Measurements from ENCODE around the gene ARHGAP18.

ARHGAP18 gene

DNA sequence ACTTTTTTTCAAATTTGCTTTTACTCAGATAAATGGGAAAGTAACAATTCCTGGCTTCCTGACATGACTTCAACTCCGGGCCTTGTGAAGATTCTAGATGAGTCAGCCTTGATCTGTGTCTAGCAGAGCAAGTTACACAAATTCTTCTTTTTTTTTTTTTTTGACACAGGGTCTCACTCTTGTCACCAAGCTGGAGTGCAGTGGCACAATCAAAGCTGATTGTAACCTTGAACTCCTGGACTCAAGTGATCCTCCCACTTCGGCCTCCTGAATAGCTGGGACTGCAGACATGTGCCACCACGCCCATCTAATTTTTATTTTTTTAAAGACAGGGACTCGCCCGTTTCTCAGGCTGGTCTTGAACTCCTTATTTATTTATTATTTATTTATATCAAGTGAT lies 7.3 kb upstream of the ARHGAP18 start:
- no peak for DNase-seq

DNA sequence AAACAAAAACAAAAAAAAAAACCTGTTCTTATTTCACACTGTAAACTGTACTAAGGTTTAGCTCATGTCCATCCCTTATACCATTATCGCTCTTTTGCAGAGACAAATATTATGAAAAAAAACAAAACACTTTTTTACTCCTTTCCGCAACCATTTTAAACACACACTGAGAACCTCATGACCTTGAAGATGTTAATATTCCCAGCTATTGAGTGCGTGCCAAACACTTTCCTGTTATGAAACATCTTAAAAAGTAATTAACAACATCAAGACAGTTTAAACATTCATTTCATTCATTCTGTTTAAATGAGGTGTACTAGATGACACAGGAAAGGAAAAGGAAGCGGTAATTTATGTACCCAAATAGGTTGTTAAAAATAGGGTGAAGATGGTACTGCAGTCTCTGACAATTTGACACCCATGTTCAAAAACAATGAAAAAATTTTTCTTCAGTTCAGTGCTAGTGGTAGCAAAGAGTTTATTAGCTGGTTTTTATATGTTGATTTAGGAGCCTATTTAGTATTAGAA lies 3.9 kb upstream of the ARHGAP18 start:
- no peak for DNase-seq

DNA sequence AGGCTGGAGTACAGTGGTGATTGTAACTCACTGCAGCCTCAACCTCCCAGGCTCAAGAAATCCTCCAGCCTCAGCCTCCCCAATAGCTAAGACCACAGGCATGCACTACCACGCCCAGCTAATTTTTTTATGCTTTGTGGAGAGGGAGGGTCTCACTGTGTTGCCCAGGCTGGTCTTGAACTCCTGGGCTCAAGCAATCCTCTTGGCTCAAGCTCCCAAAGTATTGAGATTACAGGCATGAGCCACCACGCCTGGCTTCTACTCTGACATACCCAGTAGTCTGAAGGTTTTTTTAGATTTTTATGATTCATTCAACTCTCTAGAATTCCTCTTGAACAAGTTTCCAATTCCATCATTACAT lies 1.3 kb upstream of the ARHGAP18 start:
- no peak for DNase-seq

DNA sequence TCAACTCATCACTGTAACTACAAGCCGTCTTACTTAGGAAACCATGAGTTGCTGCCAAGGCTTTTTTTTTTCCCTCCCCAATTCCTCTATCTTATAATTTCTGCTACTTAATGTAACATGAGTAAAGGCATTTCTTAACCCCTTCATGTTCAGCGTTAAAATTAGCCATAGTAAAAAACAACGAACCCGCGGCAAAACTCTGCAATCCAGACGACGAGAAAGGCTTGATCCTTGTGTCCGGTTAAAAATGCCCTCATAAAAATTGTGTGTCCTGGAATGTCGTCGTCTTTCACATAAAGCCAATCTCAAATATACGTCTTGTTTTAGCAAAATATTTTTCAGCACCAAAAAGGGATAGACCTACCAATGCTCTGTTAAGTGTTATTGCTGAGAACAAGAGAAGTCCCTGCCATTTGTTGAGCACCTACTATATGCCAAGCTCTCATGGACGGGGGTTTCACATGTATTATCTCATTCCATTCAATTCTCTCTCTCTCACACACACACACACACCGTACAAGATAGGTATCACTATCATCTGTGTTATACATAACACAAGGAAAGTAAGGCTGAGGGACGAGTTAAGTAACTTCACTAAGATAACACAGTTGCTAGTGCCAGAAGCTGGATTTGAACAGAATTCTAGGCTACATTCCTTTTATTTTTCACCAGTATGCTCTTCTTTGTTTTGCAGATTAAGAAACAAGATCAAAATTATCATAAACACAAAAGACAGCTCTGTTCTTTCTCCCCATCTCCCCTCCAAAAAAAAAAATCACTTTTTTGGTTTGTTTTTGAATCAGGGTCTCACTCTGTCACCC lies 683 bp upstream of the ARHGAP18 start:
- DNase-seq, result no peak

DNA sequence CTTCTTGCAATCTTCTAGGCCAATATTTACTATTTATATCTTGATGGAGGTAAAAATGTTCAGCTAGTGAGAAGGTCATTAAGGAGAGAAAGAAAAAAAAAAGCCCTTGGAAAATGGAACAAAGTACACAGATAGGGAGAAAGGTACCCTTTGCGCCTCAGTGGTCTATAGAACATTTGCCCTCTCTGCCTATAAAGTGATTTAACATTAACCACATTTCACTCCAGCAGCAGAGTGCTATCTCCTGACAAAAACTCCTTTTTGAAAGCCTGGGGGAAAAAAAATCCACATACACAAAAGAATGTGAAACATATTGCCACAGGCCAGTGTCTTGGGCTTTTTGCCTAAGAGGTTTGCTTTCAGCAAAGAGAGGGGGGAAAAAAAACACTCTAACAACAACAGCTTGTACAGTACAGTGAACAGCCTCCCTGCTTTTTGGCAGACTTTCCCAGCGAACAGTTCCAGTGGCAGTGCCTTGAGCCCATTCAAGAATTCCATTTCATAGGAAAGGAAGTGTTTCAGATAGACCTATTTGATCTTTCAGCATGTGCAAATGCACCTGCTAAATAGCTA lies 695 bp downstream of the ARHGAP18 start:
- DNase-seq, result no peak

DNA sequence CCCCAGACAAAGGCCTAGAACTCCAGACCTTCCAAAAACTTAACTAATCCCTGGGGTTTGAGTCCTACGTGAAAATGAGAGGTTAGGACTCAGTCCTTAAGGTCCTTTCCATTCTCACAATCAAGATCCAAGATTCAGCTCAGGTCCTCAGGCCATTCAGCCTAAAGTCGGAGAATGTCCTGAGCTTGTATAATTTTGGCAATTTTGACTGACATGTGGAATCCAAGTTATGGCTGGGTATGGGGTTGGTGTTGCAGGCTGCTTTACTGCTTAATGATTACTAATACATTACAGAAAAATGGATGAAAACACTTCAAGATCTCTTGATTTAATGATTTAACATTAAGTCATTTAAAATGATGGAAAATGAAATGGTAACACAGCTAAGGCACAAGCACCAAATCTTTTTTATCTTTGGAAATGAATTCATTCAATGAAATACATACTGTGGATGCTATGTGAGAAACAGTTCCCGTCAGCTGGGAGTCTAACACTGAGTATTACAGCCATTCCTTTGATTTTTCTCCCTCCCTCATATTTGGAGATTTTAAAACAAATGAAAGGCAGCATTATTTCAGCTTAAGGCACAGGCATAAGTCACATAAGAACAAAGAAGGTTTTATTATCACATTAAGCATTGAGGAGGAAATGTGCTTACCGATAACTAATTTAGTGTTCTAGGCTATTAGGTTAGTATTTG lies 1.3 kb downstream of the ARHGAP18 start:
- no peak for DNase-seq

DNA sequence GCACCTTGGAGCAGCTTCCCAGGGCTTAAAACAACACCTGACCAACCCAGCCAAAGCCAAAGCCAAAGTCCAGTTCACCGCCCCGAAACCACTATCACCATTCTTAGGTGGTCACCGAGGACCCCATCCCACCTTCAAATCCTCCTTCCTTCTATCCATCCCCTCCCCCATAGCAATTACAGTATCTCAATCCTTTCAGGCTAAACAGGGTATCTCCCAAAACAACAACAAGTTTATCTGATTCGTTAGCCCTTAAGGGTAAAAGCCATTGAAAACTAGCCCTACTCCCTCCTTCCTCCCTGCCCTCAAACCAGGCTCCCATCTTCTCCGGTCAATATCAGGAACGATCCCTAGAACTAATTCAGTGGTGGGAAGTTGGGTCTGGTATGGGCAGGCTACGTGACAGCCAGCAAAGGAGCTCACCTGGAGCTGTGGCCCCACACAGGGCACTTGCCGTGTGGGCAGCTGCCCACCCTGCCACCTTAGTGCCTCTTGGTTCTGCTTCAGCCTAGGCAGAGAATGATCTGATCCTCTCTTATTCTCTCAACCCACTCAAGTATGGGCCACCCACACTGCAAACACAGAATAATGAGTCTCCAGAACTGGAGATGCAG lies 2.0 kb downstream of the ARHGAP18 start:
- no peak for DNase-seq

DNA sequence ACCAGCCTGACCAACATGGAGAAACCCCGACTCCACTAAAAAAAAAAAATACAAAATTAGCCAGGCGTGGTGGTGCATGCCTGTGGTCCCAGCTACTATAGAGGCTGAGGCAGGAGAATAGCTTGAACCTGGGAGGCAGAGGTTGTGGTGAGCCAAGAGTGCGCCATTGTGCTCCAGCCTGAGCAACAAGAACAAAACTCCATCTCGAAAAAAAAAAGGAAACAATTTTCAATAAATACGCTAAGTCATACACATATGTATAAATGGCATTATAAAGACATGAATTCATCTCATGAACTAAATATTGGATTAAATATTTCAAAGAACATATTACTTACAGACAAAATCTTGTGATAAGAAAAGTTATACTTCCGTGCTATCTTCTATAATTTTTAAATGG lies 2.9 kb downstream of the ARHGAP18 start:
- DNase-seq, result no peak

DNA sequence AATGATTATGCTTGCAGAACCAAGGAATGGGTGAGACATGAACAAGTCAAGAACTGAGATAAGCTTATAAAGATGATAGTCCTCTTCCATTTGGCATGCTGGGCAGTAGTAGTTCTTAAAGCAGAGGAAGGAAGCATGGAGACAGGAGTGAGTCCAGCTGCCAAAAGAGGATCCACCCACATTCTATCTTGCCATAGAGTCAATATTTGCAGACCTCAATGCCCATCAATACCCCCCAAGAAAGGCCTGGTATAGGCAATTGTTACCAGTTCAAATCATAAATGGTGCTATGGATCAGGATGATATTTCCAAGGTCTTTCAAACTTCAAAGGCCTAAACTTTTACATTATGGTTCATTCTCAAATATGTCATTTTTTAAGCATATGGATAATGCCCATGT lies 4.8 kb downstream of the ARHGAP18 start:
- no peak for DNase-seq

DNA sequence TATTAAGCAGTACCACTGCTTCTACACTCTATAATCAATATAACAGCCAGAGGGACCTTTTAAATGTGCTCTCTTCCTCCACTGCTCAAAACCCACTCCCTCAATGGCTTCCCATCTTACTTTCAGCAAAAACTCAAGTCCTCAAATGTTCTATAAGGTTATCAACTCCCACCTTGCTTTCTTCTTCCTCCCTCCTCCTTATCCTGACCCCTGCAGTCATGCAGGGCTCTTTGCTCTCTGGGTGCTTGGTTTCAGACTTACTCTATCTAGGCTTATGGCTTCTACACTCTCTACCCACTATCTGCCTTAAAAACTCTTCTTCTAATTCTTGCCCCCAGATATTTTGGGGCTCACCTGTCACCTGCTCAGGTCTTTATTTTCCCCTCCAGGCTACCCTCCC lies 5.3 kb downstream of the ARHGAP18 start:
- DNase-seq, result no peak

DNA sequence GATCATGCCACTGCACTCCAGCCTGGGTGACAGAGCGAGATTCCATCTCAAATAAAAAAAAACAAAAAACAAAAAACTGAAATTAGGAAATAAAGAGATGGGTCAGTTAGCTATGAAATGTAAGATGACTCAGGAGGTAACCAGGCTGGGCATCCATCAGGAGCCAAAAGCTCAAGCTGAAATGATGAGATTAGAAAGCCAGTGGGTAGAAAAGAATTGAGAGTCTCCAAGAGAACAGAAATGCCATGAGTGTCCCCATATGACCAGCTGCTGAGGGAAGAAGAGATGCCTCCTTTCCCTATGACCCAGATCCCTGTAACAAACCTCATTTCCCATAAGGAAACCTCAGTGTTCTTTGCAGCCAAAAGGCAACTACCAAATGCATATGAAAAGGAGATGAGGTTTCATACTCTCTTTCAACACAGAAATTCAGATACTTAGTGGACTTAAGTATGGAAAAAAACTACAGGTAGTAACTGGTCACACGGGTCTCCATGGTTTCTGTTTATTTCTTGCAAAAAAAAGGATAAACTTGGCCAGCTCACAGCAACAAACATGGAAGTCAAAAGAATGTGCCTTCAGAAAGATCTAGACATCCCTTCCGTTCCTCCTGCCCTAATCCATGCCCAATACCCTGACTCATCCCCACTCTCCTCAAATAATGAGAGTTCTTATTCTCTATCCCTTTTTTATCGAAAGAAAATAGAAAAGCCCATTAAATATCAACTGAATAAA lies 8.1 kb downstream of the ARHGAP18 start:
- DNase-seq, result no peak

DNA sequence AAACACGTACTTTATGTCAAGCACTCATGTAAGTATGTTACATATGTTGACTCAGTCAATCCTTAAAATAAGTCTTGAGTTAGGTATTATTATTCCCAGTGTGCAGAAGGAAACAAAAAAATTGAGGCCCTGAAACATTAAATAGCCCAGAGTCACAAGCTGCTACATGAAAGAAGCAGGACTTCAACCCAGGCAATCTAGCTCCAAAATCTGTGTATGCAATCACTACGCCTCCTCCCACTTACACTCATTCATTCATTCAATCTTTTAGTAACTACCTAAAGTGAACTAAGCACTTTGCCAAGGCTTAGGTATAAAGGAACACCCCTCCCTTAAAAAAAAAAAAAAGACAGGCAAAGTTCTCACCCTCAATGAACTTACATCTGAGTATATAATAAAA lies 9.3 kb downstream of the ARHGAP18 start:
- no peak for DNase-seq

DNA sequence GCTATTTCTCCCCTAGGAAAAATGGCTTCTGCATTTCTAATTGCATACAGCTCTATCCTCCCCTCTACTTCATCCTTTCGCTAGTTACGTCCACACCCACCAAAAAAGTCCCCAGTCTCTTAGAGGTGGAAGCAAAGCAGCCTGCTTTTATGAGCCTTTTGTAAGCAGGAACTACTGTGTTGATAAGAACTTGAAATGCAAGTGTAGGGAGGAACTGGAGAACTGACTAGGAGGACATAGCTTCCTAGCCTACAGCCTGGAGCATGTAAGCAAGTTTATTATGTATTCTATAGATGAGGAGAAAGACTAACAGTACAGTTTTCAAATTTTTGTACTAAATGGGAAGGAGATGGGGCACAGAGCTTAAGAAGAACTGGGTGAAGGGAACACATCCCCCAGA lies 10.3 kb downstream of the ARHGAP18 start:
- DNase-seq, result peak; percentile 63

DNA sequence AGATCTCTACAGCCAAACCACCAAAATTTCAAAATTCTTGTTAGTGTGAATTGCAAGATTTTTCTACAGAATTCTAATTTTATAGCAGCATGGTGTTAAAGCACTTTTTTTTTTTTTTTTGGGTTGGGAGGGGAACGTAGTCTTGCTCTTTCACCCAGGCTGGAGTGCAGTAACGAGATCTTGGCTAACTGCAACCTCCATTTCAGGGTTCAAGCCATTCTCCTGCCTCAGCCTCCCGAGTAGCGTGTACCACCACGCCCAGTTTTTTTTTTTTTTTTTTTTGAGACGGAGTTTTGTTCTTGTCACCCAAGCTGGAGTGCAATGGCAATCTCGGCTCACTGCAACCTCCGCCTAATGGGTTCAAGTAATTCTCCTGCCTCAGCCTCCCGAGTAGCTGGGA lies 11.5 kb downstream of the ARHGAP18 start:
- DNase-seq, result no peak

DNA sequence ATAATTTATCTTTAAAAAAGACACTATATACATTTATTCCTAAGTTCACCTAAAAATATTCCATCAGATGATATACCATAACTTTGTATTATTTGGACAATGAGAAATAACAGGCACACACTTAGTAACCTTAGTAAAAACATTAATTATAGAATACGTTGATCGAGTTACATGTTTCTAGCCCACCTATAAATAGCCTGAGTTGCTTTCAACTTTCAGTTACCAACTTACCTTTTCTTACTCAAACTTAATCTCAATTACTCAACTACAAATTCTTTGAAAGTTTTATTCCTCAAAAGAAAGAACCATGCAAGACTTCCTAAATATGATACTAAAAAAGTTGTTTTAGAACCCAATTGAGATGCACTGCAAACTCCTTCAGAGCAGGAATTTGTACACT lies 12.2 kb downstream of the ARHGAP18 start:
- no peak for DNase-seq

DNA sequence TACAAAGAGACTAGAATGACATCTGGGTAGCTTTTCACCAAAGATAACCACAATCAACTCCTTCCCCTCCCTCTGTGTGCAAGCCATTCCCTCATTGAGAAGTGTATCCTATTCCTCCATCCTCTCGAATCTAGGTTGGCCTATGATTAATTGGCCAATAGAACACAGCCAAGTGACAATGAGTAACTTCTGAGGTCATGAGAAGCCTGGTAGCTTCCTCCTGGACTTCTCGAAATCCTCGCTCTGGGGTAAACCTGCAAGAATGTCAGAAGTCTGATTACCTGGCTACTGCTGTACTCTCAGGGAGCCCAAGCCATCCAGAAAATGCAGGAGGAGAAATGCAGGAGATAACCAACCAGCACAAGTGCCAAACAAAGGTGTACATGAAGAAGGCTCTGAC lies 13.1 kb downstream of the ARHGAP18 start:
- no peak for DNase-seq

DNA sequence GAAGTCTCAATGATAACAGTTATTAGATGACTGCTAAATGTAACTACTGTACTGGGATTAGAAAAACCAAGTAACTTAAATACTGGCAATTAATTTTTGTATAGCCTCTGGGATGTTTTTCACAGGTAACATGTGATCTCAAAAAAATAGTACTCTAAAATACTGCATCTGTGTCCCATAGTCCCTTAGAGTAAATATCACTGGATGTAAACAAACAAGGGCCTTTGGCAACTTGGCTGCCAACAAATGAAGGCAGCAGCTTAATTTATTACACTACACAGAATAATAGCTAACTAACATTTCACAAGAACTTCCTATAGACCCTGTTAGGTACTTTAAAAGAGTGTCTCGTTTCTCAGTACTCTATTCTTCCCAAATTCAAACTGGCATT lies 14.0 kb downstream of the ARHGAP18 start:
- no peak for DNase-seq

DNA sequence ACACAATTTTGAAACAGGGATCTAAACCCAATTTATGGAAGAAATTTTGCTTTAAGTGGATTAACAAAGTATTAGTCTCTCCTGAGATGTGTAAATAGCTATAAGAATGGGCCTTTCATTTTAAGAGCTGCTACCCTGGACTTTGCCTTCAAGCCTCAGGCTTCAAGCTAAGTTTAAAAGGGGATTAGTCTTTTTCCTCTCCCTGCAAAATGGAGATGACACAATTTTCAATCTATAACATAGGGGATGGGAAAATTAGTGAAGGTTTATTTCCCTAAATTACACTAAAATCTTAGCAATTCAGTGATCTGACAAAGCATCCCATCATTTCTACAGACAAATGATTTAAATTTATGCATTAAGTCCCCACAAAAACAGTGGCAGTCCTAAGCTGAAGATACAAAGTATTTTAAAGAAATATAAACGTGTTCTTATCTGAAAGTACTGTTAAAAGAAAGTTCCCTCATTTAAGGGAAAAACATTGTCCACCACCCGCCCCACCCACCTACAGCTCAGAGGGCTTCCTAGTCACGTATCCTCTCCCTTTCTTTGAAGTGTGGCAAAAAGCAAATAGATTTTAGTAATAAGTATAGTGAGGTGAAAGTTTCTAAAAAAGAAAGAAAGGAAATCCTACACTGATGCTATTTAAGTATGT lies 14.5 kb downstream of the ARHGAP18 start:
- DNase-seq, result no peak

DNA sequence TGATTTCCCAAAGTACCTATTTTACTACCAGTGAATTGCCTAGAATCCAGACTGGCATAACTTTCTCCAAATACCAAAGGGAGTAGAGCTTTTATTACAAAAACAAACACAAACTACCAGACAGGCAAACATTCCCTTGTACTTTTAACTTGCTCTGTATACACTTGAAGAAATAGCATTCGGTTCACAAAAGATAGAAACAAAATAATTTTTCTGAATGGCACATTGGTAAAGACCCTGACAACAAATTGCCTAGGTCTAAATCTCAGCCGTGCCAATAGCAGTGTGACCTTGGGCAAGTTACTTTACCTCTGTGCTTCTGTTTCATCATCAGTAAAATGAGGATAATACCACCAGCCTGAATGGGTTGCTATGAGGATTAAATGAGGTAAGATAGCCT lies 15.9 kb downstream of the ARHGAP18 start:
- DNase-seq, result no peak

DNA sequence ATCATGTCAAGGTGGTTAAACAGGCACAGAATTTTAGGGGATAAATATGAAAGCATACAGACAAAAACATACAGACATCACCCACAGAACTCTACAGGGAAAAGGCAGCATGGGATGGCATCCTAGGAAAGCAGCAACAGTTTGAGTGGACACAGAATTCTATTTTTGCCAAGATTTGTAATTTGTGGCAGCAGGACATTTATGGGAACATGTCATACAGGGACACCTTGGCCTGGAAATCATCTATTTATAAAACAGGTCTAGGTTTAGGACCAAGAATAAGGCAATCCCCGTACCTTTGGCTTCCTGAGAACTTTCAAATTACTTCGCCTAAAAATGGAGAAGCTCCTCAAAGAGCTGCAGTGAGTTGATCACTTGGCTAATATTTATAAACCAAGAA lies 17.5 kb downstream of the ARHGAP18 start:
- no peak for DNase-seq

DNA sequence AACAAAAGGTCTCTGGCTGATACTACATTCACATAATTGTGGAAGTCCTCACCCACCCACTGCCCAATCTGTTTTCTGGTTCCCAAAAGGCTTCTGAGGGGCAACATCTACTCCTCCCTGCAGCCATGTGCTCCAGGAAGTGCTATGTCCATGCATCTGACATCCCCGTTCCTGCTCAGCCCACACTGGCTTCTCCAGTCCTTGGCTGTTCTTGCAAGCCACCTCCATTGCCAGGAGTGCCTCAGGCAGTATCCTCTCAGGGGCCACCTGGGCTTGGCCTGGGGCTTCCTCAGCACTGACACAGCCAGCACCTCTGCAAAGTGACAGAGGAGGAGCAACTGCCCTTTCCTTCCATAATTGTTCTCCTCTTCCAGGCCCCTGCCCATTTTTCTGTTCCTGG lies 18.3 kb downstream of the ARHGAP18 start:
- no peak for DNase-seq

DNA sequence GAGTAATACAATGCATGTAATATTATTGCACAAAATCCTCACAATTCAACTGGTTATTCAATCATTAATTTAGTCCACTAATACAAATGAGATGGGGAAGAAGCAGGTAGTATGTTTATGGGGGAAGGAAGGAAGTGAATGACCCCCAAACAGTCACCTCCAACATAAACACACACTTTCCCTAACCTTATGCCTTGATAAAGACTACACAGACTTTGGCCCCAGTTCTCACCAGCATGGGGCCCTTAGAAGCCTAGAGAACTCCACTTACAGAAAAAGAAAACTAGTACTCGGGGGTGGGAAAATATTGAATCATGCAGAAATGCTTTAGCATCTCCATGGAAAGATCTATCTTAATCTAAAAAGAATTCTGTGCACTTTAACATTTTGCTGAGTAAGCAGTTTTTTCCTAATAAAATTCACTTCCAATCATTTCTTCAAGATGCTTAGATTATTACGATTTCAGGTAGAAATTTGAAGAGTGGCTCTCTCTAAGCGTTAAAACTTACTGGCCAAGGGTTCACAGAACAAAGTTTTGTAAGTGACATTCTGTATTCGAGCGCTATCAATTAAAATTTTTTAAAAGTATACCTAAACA lies 18.8 kb downstream of the ARHGAP18 start:
- DNase-seq, result no peak
